ENCODE results near the gene MGST3.
A peak's percentile ranks its signal among the peaks of the same experiment; 100 is the strongest.
"Not testable (repeated sequence)": the region's sequence is repeated elsewhere in the genome, so short reads cannot be mapped to it uniquely, and the experiment has no call there.

The MGST3 gene

DNA sequence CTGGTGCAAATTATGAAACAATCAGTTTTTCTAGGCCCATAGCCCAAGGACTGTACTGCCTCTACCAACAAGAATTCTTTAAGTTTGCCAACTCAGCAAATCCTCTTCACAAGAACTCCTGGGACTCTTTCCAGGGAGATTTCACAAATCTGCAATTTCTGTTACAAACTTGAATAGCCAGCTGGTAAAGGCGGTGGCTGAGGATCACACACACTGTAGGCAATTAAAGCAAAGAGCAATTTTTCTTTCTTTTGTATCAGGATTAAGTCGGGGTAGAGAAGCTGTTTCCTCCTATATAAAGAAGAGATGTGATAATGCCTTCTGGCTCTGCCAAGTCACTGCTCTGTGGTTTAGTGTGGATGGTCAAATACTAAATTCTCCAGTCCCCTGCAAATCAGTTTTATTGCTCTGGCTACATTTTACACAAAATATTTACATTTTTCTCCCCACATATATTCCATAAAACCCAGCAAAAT, 65.6 kb downstream of the MGST3 start:
- DNase-seq (ENCODE audit: low spot score) = no peak
- TF ChIP-seq, protein P1, sequence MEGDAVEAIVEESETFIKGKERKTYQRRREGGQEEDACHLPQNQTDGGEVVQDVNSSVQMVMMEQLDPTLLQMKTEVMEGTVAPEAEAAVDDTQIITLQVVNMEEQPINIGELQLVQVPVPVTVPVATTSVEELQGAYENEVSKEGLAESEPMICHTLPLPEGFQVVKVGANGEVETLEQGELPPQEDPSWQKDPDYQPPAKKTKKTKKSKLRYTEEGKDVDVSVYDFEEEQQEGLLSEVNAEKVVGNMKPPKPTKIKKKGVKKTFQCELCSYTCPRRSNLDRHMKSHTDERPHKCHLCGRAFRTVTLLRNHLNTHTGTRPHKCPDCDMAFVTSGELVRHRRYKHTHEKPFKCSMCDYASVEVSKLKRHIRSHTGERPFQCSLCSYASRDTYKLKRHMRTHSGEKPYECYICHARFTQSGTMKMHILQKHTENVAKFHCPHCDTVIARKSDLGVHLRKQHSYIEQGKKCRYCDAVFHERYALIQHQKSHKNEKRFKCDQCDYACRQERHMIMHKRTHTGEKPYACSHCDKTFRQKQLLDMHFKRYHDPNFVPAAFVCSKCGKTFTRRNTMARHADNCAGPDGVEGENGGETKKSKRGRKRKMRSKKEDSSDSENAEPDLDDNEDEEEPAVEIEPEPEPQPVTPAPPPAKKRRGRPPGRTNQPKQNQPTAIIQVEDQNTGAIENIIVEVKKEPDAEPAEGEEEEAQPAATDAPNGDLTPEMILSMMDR (IDR thresholded peaks at IDR 0.05; ENCODE audit: extremely low read depth, missing control alignments) = no peak

DNA sequence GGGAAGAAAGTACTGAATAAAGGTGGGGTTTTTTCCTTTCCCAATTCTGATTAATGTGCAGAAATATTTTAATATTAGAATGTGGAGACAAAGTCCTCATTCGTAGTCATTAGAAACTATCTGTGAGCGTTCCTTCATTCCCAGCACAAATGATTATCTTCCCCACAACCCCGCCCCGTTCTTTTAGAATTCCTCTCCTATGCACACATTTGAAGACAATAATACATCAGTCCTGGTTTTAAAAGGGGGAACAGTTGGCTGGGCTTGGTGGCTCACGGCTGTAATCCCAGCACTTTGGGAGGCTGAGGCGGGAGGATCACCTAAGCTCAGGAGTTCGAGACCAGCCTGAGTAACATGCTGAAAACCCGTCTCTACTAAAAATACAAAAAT, 66.5 kb downstream of the MGST3 start:
- no peak for DNase-seq (ENCODE audit: low spot score)
- TF ChIP-seq, protein P1 (IDR thresholded peaks at IDR 0.05; ENCODE audit: extremely low read depth, missing control alignments) = no peak

DNA sequence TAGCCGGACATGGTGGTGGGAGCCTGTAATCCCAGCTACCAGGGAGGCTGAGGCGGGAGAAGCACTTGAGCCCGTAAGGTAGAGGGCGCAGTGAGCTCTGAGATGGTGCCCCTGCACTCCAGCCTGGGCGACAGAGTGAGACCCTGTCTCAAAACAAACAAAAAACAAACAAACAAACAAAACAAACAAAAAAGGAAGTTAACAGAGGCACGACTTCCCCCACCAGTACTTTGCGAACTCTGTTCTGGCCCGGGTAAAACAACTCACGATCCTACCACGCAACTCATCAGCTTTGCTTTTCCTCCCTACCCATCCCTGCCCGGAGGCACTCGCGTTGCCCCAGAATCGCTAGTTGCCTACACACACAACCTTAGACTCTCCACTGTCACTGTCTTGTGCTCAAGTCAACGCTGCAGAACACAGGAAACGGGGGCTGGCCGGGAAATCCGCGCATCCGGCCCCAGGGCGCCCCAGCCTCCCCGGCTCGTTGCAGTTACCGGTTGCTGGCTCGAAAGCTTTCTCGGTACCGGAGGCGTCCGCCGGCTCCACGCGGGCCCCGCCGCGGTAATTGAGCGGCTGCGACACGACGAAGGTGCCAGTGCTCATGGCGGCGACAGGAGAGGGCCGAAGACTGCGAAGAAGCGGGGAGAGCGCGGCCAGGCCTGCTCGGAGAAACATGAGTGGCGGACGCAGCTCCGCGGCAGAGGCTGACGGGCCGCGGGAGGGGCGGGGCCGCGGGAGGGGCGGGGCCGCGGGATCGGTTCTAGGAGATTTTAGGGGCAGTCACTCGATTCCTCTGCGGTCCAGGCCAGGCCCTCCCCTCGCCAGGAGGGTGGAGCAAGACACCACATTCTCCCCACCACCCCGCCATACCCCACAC, 67.1 kb downstream of the MGST3 start, which contains the start of gene ALDH9A1:
ALDH9A1 (minus strand) TSS at position 682 of the 880 bp plus-strand sequence; CDS start at position 678, 4 bp downstream.
- TF ChIP-seq, protein P1 (IDR thresholded peaks at IDR 0.05; ENCODE audit: extremely low read depth, missing control alignments) = peak; percentile 9
- DNase-seq (ENCODE audit: low spot score) = peak; percentile 88

DNA sequence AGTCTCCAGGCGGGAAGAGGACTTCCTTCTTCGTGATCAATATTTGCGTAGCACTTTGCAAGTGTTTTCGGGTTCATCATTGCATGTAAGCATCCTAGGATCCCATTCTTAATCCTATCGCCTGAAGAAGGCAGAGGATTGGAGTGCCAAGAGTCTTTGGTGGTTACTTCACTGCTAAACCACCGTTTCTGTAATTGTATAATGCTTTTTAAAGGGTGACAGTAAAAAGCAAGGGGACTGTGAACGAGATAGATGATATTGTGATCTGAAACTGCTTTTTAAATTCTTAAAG, 67.7 kb downstream of the MGST3 start:
- TF ChIP-seq, protein P1 (IDR thresholded peaks at IDR 0.05; ENCODE audit: extremely low read depth, missing control alignments) = no peak
- no peak for DNase-seq (ENCODE audit: low spot score)

DNA sequence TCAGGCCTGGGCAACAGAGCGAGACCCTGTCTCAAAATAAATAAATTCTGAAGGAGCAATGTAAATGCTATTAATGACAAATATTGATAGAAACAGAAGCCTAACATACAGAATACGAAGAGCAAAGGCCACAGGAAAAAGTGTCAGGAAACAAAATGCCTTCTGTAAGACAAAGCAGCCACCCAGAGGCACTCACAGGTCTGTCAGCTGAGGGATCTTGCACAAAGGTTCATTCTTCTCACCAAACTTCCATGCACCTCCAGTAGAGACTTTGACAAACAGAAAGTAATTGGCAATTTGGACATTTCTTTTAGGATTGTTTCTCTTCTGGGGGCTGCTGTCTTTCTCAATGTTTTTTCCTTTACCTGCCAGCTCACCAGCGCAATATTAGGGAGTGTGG, 68.5 kb downstream of the MGST3 start:
- TF ChIP-seq, protein P1 (IDR thresholded peaks at IDR 0.05; ENCODE audit: extremely low read depth, missing control alignments) = no peak

DNA sequence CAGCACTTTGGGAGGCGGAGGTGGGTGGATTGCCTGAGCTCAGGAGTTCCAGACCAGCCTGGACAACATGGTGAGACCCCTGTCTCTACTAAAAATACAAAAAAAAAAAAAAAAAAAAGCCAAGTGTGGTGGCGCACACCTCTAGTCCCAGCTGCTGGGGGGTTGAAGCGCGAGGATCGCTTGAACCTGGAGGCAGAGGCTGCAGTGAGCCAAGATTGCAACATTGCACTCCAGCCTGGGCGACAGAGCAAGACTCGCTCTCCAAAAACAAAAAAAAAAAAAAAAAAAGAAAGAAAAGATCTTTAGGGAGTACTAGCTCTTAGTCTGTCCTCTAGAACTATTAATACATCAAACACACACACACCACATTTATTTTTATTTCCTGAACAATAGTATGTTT, 70.9 kb downstream of the MGST3 start:
- DNase-seq (ENCODE audit: low spot score) = not testable (repeated sequence)

More for the DNA sequence above, 68.5 kb downstream of the MGST3 start:
- DNase-seq (ENCODE audit: low spot score) = no peak

DNA sequence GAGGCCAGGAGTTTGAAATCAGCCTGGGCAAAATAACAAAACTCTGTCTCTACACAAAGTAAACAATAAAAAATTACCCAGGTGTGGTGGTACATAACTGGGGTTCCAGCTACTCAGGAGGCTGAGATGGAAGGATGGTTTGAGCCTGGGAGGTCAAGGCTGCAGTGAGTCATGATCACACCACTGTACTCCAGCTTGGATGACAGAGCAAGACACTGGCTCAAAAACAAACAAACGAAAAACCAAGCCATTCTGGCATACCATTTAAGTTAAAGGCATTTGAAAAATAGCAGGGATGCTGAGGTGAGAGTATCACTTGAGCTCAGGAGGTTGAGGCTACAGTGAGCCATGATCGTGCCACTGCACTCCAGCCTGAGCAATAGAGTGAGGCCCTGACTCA, 72.6 kb downstream of the MGST3 start:
- DNase-seq (ENCODE audit: low spot score) = no peak
- TF ChIP-seq, protein P1 (IDR thresholded peaks at IDR 0.05; ENCODE audit: extremely low read depth, missing control alignments) = no peak
